ENCODE data around the gene CALML5. TPM values are rescaled to one million over a fixed set of nuclear protein-coding genes. Genes with fewer than 3 reads are reported as not detected.
A peak's percentile ranks its signal among the peaks of the same experiment; 100 is the strongest.

The CALML5 gene
- total and polyA plus RNA-seq, 9 of the 15 experiments (the other 6 are each of a cell fraction or from before 2014, with no cell fraction given): not detected

GRCh38 chr10:5540891-5541290 is 41.5 kb upstream of the CALML5 start (continued):
- no peak for TF ChIP-seq ZFPM2 (CRISPR knock-in tag; IDR thresholded peaks at IDR 0.05)

GRCh38 chr10:5540080-5540479 is 40.7 kb upstream of the CALML5 start:
- no TSS peak for BruUV-seq (replicated peaks)
- in situ Hi-C loops (cut with MboI): no loop called here
- no peaks in the 10 kb centered on the region for H3K9me3 ChIP-seq (replicated peaks; ENCODE audit: control insufficient read depth, insufficient read depth, low read depth, low read length)

More at GRCh38 chr10:5540080-5540479, 40.7 kb upstream of the CALML5 start:
- WGBS (ENCODE audit: insufficient coverage, low coverage, missing lambda C conversion rate): 89% methylated on average over 9 of the region's 9 CpGs
- no peaks in the 10 kb centered on the region for H4K20me1 ChIP-seq (replicated peaks; ENCODE audit: control insufficient read depth, insufficient read depth, low read length)
- H3K4me2 ChIP-seq (ENCODE audit: insufficient read depth, low read length): no peak overlapping the region
- FAIRE-seq (no peak), DNase-seq (ENCODE audit: extremely low read depth in 1 of 4, low spot score in 3 of 4) (no peak), ATAC-seq (no peak)
- no peak overlapping the region for H3K4me3 ChIP-seq
- H2AFZ ChIP-seq (ENCODE audit: low read depth, low read length): peak overlapping the region; percentile 94
- no peaks in the 10 kb centered on the region for H3K79me2 ChIP-seq (ENCODE audit: control insufficient read depth, insufficient read depth, low read length)
- H3K9me1 ChIP-seq (ENCODE audit: control insufficient read depth, insufficient read depth, low read length): no peaks in the 10 kb centered on the region
- peaks cover 5 to 28% of the 10 kb centered on the region in 2 experiments; a peak in 4 of 5 replicates for H3K4me1 ChIP-seq (replicated peaks in 1 of 2; ENCODE audit: control insufficient read depth in 2 of 2, insufficient read depth in 2 of 2, low read length in 2 of 2)
- POLR2A ChIA-PET: interaction anchor here (1.8 kb wide), 1 partner anchor 9 kb away, joined by 9 read pairs; no protein-coding TSS in a partner anchor
- H3K9ac ChIP-seq (ENCODE audit: insufficient read depth in 1 of 2, low read depth in 2 of 2, low read length in 2 of 2): no peak overlapping the region
- H3K27ac ChIP-seq (ENCODE audit: extremely low read depth, low read depth, low read length): no peak overlapping the region
- CTCF ChIA-PET (ENCODE audit: low intra/inter-chr PET ratio): no interaction called here
- TF ChIP-seq FOXK1 (CRISPR knock-in tag; IDR thresholded peaks at IDR 0.05; ENCODE audit: borderline replicate concordance) (no peak), CEBPB (tag; IDR thresholded peaks at IDR 0.05) (0 out of 2 replicates have a peak, but pooled peaks have one; percentile 5), TFE3 (CRISPR knock-in tag; IDR thresholded peaks at IDR 0.05) (no peak)
- H3K36me3 ChIP-seq (ENCODE audit: control insufficient read depth, insufficient read depth, low read length): no peaks in the 10 kb centered on the region
- H3K27me3 ChIP-seq (ENCODE audit: control insufficient read depth in 2 of 2, insufficient read depth in 2 of 2, low read length in 2 of 2): no peaks in the 10 kb centered on the region
- intact Hi-C loops (cut with micrococcal nuclease): no loop called here
